Panc1 (cell line): ENCODE results near the gene PROX1. TPM values are rescaled to one million over a fixed set of nuclear protein-coding genes. Genes with fewer than 3 reads are reported as not detected.

Experiments
- ATAC-seq: fragments of 200-7000 bp; cut with Tn5 transposase; 2 replicates; pipeline ENCODE4 v1.9.1; 2020; ENCODE audit warnings: mild to moderate bottlenecking, moderate library complexity
- BruUV-seq: library from RNA; stranded (reverse); fragments of 400-500 nt; replicated peaks from 2 replicates; lab custom pipeline; 2021; lab: Mats Ljungman, UMichigan
- CTCF ChIA-PET: fragments of 300-600 bp; sonication (Branson Sonifier 250); formaldehyde crosslinking; loops from one replicate; lab custom pipeline; 2022; ENCODE audit warnings: antibody characterized with exemption; lab: Charles Lee
- POLR2A ChIA-PET: fragments of 300-600 bp; sonication (Branson Sonifier 250); formaldehyde crosslinking; loops from one replicate; lab custom pipeline; 2022; ENCODE audit warnings: antibody characterized with exemption; lab: Charles Lee
- DNase-seq: peaks from one replicate; pipeline ENCODE4 v3.0.0-alpha.2; 2010; ENCODE audit warnings: low read depth, low spot score
- H3K27ac ChIP-seq: 2 replicates; pipeline ENCODE4 v1.5.1; 2011; ENCODE audit warnings: mild to moderate bottlenecking, low read length, inconsistent platforms
- H3K27me3 ChIP-seq: fragments of 200-500 bp; sonication (Bioruptor generic); 2 replicates; pipeline ENCODE4 v1.6.0; 2014; ENCODE audit warnings: low read length, inconsistent platforms; ENCODE audit not compliant: control insufficient read depth, insufficient read depth
- H3K36me3 ChIP-seq: fragments of 200-500 bp; sonication (Bioruptor generic); 2 replicates; pipeline ENCODE4 v1.5.1; 2014; ENCODE audit warnings: inconsistent platforms, mild to moderate bottlenecking, low read length, moderate library complexity; ENCODE audit not compliant: control insufficient read depth, insufficient read depth
- H3K4me1 ChIP-seq: 2 replicates; pipeline ENCODE4 v1.5.1; 2011; ENCODE audit warnings: inconsistent platforms, mild to moderate bottlenecking, low read length, moderate library complexity; ENCODE audit not compliant: control insufficient read depth, insufficient read depth
- H3K4me3 ChIP-seq, 2 experiments: 2 replicates each; pipeline ENCODE4 v1.5.1; 2011 to 2012; ENCODE audit warnings: low read depth in 2 of 2, low read length in 2 of 2, mild to moderate bottlenecking in 2 of 2, inconsistent platforms in 1 of 2, moderate library complexity in 1 of 2
- H3K9me3 ChIP-seq: fragments of 200-500 bp; sonication (Bioruptor generic); 2 replicates; pipeline ENCODE4 v1.5.1; 2014; ENCODE audit warnings: low read depth, mild to moderate bottlenecking, inconsistent platforms, low read length, moderate library complexity; ENCODE audit not compliant: control insufficient read depth, insufficient read depth
- POLR2AphosphoS5 ChIP-seq: IDR thresholded peaks from 2 replicates; pipeline ENCODE4 v1.6.1; 2012; ENCODE audit warnings: mild to moderate bottlenecking, low read depth, low read length, moderate library complexity
- SIN3A ChIP-seq: IDR thresholded peaks from 2 replicates; pipeline ENCODE4 v1.6.1; 2012; ENCODE audit warnings: low read depth, mild to moderate bottlenecking, low read length, moderate library complexity, borderline replicate concordance; ENCODE audit not compliant: insufficient read depth
- TCF7L2 ChIP-seq: IDR thresholded peaks from 2 replicates; pipeline ENCODE4 v1.6.1; 2011; ENCODE audit warnings: mild to moderate bottlenecking, low read depth, low read length, inconsistent platforms
- in situ Hi-C: cut with HindIII; loops from 2 replicates; pipeline ENCODE4 v1.10.0; 2016; ENCODE audit warnings: low sequenced_read_pairs, low pct_unique_long_range_greater_than_20kb
- intact Hi-C: fragments of 100-400 bp; cut with micrococcal nuclease; formaldehyde crosslinking; loops from one replicate; pipeline ENCODE4 v1.10.0; 2022; ENCODE audit not compliant: unreplicated experiment
- total RNA-seq: library from RNA; stranded (reverse); gene quantifications from one replicate; pipeline ENCODE4 v1.2.1, GENCODE V29; 2021; ENCODE audit not compliant: unreplicated experiment
- TF ChIP-seq, protein P1 (sequence below), 2 experiments: IDR thresholded peaks; 2 replicates each; pipeline ENCODE4 v1.6.1; 2011 to 2012; ENCODE audit warnings: low read depth in 2 of 2, control low read depth in 1 of 2, low read length in 1 of 2, mild to moderate bottlenecking in 1 of 2, moderate library complexity in 1 of 2; ENCODE audit not compliant: insufficient read depth in 1 of 2
- TF ChIP-seq, protein P2 (sequence below): fragments of 450-650 bp; IDR thresholded peaks from 2 replicates; pipeline ENCODE4 v1.5.1; 2017; ENCODE audit warnings: mild to moderate bottlenecking

Gene PROX1
- total RNA-seq, 1 experiment from 2014 or later, result 0.13 TPM

DNA sequence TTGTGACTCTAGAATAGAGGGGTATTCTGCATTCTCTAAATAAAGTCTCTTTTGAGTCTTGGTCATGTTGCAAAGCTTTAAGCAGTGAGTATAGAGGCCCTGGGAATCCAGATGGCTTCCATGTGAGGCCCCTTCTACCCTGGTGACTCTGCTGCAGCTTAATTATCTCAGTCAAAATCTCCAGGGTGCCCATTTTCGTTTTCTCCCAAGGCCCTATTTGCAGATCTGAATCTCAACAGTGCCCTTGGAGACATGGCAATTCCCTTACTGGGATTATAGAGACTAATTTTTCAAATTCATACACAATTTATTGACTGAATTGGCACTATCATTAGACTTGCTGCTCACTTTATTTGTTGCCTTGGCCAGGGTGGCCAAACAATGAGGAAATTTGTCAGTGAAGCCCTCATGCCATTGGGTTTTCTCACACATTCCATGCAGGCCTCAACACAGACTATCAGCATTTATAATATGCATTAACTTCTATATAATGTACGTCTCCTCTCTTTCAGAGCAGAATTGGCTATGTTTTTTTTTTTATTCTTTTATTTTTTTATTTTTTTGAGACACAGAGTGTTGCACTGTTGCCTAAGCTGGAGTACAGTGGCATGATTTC is 35.1 kb downstream of the PROX1 start:
- H3K36me3 ChIP-seq, result no peaks in the 10 kb centered on the region
- no peaks in the 10 kb centered on the region for H3K9me3 ChIP-seq
- H3K27me3 ChIP-seq, result peaks cover 23% of the 10 kb centered on the region
- no TSS peak for BruUV-seq
- CTCF ChIA-PET, result no interaction called here
- H3K27ac ChIP-seq, result no peak overlapping the region
- no peaks in the 10 kb centered on the region for H3K4me1 ChIP-seq
- no peak overlapping the region for H3K4me3 ChIP-seq
- intact Hi-C loops, result no loop called here
- ATAC-seq, result no peak
- TF ChIP-seq, protein P1, sequence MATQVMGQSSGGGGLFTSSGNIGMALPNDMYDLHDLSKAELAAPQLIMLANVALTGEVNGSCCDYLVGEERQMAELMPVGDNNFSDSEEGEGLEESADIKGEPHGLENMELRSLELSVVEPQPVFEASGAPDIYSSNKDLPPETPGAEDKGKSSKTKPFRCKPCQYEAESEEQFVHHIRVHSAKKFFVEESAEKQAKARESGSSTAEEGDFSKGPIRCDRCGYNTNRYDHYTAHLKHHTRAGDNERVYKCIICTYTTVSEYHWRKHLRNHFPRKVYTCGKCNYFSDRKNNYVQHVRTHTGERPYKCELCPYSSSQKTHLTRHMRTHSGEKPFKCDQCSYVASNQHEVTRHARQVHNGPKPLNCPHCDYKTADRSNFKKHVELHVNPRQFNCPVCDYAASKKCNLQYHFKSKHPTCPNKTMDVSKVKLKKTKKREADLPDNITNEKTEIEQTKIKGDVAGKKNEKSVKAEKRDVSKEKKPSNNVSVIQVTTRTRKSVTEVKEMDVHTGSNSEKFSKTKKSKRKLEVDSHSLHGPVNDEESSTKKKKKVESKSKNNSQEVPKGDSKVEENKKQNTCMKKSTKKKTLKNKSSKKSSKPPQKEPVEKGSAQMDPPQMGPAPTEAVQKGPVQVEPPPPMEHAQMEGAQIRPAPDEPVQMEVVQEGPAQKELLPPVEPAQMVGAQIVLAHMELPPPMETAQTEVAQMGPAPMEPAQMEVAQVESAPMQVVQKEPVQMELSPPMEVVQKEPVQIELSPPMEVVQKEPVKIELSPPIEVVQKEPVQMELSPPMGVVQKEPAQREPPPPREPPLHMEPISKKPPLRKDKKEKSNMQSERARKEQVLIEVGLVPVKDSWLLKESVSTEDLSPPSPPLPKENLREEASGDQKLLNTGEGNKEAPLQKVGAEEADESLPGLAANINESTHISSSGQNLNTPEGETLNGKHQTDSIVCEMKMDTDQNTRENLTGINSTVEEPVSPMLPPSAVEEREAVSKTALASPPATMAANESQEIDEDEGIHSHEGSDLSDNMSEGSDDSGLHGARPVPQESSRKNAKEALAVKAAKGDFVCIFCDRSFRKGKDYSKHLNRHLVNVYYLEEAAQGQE (IDR thresholded peaks at IDR 0.05; ENCODE audit: insufficient read depth in 1 of 2, low read depth in 2 of 2, low read length in 1 of 2), result no peak
- POLR2A ChIA-PET, result no interaction called here
- in situ Hi-C loops, result no loop called here
- DNase-seq, result no peak

DNA sequence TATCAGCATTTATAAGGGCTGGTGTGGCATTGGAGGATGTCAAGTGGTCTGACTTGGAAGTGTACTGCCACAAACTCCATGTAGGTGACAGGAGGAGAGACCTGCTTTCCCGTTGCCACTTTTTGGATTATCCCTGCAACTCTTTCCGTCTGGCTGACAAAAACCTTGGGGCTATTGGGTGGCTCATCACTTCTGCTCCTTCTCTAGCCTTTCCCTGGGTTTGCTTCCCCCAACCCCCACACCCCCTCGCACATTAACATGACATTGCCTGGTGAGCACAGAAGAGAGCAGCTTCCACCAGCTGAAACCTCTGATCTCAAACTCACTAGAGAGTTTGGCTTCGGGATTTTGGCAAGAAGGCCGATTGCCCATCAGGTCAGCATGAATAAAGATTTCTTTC is 39.2 kb downstream of the PROX1 start:
- TF ChIP-seq, protein P2, sequence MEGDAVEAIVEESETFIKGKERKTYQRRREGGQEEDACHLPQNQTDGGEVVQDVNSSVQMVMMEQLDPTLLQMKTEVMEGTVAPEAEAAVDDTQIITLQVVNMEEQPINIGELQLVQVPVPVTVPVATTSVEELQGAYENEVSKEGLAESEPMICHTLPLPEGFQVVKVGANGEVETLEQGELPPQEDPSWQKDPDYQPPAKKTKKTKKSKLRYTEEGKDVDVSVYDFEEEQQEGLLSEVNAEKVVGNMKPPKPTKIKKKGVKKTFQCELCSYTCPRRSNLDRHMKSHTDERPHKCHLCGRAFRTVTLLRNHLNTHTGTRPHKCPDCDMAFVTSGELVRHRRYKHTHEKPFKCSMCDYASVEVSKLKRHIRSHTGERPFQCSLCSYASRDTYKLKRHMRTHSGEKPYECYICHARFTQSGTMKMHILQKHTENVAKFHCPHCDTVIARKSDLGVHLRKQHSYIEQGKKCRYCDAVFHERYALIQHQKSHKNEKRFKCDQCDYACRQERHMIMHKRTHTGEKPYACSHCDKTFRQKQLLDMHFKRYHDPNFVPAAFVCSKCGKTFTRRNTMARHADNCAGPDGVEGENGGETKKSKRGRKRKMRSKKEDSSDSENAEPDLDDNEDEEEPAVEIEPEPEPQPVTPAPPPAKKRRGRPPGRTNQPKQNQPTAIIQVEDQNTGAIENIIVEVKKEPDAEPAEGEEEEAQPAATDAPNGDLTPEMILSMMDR, result no peak
- TF ChIP-seq SIN3A (no peak), TCF7L2 (no peak), POLR2AphosphoS5 (no peak)
- TF ChIP-seq, protein P1 (IDR thresholded peaks at IDR 0.05; ENCODE audit: insufficient read depth in 1 of 2, low read depth in 2 of 2, low read length in 1 of 2), result no peak
- Histone ChIP-seq H3K4me1 (no peaks in the 10 kb centered on the region), H3K27me3 (peaks cover 14% of the 10 kb centered on the region), H3K4me3 (no peak overlapping the region), H3K36me3 (no peaks in the 10 kb centered on the region), H3K9me3 (no peaks in the 10 kb centered on the region), H3K27ac (no peak overlapping the region)
- ChIA-PET POLR2A (no interaction called here), CTCF (interaction anchor here (0.6 kb wide), 1 partner anchor 53 kb away, joined by 5 read pairs; no protein-coding TSS in a partner anchor)
- BruUV-seq, result no TSS peak
- DNase-seq, result no peak
- intact Hi-C loops (no loop called here), in situ Hi-C loops (no loop called here)
- ATAC-seq, result no peak
